GM15510 (cell line): ENCODE data around the gene RAD51B.

Source experiments
- POLR2A ChIP-seq: IDR thresholded peaks from 3 replicates; pipeline ENCODE4 v1.6.1; 2011; ENCODE audit warnings: borderline replicate concordance; ENCODE audit not compliant: insufficient read length; ENCODE audit errors: extremely low read depth

The RAD51B gene

DNA sequence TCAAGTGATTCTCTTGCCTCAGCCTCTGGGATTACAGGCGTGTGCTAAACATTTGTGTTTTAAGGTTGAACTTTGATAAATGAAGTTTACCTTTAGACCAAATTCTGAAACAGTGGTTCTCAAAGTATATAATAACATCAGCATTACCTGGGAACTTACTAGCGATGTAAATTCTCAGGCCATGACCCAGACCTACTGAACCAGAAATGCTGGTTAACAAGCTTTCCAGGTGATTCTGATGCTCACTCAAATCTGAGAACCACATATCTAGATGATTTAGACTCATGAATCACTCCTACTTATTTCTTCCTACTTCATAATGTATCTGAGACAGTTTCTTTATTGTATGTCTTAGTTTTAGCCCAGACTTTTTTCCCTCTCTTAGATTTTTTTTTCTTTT, 43.6 kb downstream of the RAD51B start:
- TF ChIP-seq POLR2A = no peak

DNA sequence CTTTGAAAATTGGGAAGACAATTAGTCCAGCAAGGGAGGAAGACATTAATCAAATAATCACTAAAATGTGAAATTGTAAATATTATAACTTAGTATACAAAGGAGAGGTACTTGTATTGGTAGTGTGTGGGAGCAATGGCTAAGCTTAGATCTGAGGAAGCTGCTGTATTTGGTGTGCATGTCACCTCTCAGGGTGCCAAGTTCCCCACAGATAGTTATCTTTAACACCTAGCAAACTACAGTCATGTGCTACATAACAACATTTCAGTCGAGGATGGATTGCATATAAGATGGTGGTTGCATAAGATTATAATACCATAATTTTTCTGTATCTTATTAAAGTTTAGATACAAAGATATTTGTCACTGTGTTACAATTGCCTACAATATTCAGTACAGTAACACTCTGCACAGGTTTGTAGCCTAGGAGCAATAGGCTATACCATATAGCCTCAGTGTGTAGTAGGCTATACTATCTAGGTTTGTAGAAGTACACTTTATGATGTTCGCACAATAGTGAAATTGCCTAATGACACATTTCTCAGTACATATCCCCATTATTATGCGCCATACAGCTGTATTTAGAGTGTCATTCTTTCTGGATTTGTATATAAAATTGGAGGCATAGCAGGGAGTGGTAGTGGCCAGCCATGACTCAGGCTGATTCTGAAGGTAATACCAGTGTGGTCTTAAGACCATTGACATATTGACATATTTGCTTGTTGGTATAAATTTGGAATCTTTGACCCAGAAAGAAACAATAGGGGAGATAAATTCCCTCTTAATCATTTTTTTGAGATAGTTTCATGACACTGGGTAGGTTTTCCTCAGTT, 55.8 kb downstream of the RAD51B start:
- TF ChIP-seq POLR2A = no peak

DNA sequence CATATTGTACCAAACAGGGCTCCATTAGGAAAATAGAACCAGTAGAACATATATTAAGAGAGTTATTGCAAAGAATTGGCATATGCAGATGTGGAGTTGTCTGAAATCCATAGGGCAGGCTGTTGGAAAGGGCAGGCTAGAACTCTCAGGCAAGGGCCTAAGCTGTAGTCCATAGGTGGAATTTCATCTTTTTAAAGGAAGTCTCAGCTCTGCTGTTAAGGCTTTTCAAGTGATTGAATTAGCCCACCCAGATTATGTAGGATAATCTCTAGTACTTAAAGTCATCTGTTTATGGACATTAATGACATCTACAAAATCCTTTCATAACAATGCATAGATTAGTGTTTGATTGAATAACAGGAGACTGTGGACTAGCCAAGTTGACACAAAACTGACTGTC, 59.4 kb downstream of the RAD51B start:
- no peak for TF ChIP-seq POLR2A

DNA sequence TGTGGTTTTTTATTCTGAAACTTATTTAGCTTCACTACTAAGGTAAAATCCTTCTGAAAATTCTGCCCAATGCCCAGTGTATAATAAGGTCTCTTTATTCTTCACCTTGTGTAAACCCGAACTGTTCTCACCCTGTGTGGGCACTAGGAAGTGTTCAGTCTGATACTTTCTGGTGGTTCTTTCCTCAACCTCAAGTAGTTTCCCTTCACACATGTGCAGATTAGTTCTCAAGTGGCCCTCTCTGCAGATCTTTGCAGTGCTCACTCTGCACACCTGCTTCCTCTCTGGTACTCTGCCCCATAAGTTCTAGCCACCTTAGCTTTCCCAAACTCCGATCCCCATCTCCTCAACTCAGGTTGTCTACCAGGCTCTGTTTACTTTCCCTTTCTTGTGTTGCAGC, 61.6 kb downstream of the RAD51B start:
- no peak for TF ChIP-seq POLR2A

DNA sequence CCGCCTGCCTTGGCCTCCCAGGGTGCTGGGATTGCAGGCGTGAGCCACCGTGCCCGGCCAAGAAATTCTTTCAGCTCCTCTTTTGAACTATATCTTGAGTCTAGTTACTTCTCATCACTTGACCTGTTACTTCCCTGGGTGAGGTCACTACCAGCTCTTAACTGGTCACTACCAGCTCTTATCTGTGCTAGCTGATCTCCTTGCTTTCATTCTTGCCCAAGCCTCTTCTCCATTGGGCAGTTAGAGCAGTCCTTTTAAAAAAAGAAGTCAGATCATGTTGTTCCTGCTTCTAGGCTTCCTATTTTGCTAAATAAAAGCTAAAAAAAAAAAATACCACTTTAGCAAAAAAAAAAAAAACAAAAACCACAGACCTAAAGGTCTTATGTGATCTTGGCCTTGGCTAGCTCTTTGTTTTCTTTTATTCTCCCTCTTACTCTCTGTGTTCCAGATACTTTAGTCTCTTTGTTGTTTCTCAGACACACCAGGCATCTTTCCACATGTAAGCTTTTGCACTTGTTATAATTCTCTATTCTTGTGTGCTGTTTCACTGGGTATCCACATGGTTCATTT, 63.5 kb downstream of the RAD51B start:
- no peak for TF ChIP-seq POLR2A

DNA sequence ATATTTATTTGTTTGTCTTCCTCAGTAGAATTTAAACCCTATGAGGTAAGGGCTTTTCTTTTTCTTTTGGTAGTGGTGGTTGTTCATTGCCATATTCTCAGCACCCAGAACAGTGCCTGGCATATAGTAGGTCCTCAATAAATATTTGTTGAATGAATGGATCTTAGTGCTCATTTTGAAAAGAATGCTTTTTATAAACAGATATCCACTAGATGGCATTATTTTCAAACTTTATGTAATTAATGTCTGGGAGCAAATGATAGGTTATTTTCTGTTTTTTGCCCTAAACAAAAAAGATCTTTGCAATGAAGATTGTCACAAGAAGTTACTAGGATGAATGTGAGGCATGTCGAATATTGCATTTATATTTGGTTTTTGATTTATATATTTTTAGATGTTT, 64.1 kb downstream of the RAD51B start:
- TF ChIP-seq POLR2A = no peak

DNA sequence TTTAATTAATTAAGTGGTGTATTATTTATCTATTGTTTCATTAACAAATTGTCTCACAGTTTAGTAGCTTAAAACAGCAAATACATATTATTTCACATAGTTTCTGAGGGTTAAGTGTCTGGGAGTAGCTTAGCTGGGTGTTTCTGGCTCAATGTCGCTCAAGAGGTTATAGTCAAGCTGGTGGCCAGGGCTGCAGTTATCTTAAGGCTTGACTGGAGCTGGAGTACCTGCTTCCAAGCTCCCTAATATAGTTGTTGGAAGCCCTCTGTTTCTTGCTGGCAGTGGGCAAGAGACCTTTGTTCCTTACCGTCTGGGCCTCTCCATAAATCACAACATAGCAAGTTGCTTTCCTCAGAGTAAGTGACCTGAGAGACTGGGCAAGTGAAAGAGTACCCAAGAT, 66.6 kb downstream of the RAD51B start:
- TF ChIP-seq POLR2A = no peak

DNA sequence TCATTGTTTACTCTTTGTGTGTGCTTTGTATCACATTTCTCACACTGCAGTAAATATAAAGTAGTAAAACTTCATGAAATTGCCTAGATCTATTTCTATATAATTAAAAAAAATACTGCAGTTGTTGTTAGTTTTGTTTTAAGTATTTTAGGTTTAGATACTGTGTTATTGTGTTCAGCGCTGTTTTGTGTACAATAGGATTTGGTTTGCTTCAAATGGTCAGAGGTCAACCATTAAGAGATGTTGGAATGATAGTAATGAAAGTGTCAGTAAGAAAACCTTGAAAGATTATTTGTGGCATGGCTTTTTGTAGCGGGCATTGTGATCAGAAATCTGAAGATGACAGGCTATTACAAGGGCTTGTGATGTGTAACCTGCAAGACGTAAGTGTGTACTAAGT, 67.9 kb downstream of the RAD51B start:
- TF ChIP-seq POLR2A = no peak

DNA sequence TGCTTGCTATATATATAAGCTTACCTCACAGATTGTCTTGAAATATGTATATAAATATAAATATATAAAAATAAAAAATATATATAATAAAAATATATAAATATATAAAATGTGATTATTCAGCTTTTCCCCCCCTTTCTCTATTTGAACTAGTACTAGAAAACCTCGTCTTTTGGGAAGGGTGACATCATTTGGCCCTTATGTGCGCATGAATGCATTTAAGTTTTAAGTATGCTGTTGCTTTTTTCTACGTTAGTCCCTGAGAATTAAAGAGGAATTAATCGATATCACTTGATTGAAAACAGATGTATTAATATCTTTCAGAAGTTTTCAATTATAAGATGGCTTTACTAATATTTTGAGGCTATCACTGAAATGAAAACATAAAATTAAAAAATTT, 69.9 kb downstream of the RAD51B start:
- TF ChIP-seq POLR2A = no peak

DNA sequence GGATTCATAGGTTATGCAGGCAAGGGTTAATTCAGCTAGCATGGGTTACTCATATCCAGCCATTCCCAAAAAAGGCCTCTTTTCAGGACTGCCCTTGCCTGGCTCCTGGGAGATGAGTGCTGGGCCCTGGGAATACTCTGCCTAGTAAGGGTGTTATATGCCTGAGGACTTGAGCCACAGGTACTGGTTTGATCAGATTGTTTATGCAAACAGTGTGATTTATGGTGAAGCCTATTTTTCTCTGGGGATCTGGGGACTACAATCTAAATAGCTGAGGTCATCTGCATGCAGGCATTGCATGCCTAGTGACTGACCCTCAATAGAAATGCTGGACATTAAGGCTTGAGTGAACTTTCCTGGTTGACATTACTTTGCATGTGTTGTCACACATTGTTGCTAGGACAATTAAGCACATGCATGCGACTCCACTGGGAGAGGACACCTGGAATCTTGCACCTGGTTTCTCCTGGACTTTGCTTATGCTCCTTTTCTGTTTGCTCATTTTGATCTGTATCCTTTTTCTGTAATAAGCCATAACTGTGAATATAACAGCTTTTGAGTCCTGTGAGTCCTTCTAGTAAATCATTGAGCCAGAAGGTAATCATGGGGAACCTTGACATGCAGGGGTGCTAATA, 73.0 kb downstream of the RAD51B start:
- no peak for TF ChIP-seq POLR2A

DNA sequence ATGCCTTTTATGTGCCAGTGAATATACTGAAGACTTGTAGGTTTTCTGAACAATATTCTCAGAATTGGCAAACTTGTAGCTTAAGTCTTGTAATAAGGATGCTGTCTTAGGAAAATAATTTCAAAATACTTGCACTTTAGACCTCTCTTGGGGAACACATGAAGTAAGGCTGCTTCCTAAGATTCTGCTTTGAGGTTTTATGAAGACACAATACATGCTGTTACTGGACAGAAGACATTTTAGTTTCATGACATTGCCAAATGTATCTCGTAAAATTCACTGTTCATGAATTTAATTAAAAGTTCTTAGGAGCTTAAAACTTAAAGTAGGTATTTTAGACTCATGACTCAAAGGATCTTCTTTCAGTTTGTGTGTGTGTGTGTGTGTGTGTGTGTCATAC, 80.7 kb downstream of the RAD51B start:
- no peak for TF ChIP-seq POLR2A

DNA sequence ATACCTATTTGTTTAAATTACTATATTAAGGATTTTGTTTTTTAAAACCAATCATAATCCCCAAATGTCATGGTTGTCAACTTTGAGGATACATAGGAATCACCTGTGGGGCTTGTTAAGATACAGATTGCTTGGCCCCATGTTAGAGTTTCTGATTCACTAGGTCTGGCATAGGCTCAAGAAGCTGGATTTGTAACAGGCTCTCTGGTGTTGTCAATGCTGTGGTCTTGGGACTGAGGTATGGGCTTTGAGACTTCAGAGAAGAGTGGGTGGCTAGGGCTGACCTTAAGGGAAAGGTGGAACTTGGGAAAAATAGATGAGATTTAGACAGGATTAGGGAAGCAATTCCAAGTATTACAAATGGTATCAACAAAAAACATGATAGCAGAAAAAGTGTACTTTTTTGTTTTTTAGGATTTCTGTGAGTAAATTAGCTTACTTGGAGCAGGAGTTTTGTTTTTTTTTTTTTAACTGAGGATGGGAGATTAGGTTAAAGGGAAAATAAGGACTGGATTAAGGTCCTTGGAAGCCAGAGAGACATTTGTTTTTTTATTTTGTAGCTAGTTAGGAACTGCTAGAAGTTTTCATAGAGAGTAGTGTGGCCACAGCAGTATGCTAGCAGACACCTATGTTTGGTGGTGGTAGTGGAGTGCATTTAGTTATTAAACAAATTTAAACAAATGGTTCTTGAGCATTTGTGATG, 88.6 kb downstream of the RAD51B start:
- no peak for TF ChIP-seq POLR2A

DNA sequence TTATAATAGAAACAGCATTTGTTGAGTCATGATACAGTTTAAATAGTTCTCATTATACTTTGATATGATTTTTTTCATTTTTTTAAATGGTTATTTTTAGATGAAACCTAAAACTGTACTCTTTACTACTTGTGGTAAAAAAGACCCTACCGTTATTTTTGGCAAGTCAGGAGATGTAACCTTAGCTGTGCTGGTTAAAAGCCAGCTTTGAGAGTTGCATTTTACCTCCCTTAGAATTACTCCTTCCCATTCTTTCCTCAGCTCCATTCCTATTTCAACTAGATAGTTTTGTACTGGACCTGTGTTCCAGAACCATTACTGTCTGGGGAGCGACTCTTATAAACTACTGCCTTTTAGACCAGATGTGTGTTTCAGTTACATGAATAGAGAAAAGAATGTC, 92.0 kb downstream of the RAD51B start:
- no peak for TF ChIP-seq POLR2A

DNA sequence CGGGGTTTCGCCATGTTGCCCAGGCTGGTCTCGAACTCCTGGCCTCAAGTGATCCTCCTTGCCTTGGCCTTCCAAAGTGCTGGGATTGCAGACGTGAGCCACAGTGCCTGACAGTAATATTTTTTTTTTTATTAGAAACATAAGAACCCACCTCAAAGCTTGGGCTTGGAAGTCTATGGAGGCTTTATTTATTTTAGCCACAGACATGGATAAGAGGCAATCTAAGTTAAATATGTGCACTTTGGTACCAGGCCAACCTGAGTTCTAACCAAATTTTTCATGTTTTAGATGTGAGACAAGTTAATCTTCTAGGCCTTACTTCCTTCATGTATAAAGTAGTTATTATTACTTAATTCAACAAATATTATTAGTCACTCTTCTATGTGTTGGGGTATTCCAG, 96.9 kb downstream of the RAD51B start:
- no peak for TF ChIP-seq POLR2A

DNA sequence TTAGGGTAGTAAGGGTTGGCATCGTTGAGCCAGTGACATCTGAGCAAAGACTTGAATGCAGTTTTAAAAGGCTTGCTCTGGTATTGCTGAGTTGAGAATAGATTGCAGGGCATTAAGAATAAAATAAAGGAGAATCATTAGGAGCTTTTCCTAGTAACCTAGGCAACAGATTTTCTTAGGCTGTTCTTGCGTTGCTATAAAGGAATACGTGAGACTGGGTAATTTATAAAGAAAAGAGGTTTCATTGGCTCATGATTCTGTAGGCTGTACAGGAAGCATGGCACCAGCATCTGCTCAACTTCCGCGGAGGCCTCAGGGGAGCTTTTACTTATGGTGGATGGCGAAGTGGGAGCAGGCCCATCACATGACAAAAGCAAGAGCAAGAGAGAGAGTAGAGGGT, 97.4 kb downstream of the RAD51B start:
- TF ChIP-seq POLR2A = no peak
